Measurements from ENCODE around the gene SLC66A2.

The SLC66A2 gene

GRCh38 chr18:79936641-79937040 is 14.8 kb downstream of the SLC66A2 start:
- DNase-seq (ENCODE audit: low read depth), result no peak

GRCh38 chr18:79935925-79936324 is 15.5 kb downstream of the SLC66A2 start:
- no peak overlapping the region for H3K4me3 ChIP-seq (ENCODE audit: low read depth, low read length)
- TF ChIP-seq, protein P1, sequence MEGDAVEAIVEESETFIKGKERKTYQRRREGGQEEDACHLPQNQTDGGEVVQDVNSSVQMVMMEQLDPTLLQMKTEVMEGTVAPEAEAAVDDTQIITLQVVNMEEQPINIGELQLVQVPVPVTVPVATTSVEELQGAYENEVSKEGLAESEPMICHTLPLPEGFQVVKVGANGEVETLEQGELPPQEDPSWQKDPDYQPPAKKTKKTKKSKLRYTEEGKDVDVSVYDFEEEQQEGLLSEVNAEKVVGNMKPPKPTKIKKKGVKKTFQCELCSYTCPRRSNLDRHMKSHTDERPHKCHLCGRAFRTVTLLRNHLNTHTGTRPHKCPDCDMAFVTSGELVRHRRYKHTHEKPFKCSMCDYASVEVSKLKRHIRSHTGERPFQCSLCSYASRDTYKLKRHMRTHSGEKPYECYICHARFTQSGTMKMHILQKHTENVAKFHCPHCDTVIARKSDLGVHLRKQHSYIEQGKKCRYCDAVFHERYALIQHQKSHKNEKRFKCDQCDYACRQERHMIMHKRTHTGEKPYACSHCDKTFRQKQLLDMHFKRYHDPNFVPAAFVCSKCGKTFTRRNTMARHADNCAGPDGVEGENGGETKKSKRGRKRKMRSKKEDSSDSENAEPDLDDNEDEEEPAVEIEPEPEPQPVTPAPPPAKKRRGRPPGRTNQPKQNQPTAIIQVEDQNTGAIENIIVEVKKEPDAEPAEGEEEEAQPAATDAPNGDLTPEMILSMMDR (conservative IDR thresholded peaks at IDR 0.05; ENCODE audit: low read depth, low read length), result no peak
- no peak for DNase-seq (ENCODE audit: low read depth)

More at GRCh38 chr18:79936641-79937040, 14.8 kb downstream of the SLC66A2 start:
- no peak overlapping the region for H3K4me3 ChIP-seq (ENCODE audit: low read depth, low read length)
- TF ChIP-seq, protein P1 (conservative IDR thresholded peaks at IDR 0.05; ENCODE audit: low read depth, low read length), result no peak

GRCh38 chr18:79935499-79935898 is 16.0 kb downstream of the SLC66A2 start:
- DNase-seq (ENCODE audit: low read depth), result no peak
- TF ChIP-seq, protein P1 (conservative IDR thresholded peaks at IDR 0.05; ENCODE audit: low read depth, low read length), result no peak
- H3K4me3 ChIP-seq (ENCODE audit: low read depth, low read length), result no peak overlapping the region

- H3K4me3 ChIP-seq (ENCODE audit: low read depth, low read length), result no peak overlapping the region
- DNase-seq (ENCODE audit: low read depth), result no peak
- TF ChIP-seq, protein P1 (conservative IDR thresholded peaks at IDR 0.05; ENCODE audit: low read depth, low read length), result no peak
Measured at GRCh38 chr18:79935098-79935480, 16.4 kb downstream of the SLC66A2 start.

DNA sequence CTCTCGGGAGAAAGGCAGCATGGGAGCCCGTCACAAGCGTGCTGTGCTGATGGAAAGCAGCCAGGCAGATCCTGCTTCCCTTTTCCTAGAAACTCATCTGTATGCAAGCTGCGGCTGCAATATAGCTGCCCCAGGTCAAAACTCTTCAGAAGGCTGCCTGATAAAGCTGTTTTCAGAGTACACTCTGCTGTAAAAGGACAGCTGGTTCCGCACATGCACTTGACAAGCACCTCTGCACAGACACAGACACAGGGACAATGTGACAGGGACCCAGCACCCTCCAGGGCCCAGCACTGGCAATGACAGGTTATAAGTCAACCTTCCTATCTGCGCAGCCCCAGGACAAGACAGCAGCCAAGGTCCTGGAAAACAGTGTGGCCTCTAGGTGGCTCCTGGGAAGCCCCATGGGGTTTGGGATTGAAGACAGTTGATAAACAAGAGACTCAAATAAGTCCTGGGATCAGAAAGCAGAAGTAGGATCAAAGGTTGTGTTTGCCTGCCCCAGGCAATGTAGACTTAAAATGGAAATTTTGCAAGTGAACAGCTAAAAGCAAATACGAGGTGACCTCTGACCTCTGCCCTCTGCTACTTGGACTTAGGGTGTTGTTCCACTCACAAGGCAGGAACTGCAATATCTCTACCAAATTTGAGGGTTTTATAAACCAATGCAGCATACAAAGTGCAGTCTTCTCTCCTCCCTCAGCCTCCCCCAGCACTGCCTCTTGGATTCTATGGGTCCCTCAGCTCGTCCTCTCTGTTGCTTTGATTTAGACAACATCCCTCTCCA is 16.9 kb downstream of the SLC66A2 start:
- DNase-seq (ENCODE audit: low read depth), result peak; percentile 60
- TF ChIP-seq, protein P1 (conservative IDR thresholded peaks at IDR 0.05; ENCODE audit: low read depth, low read length), result no peak
- H3K4me3 ChIP-seq (ENCODE audit: low read depth, low read length), result no peak overlapping the region

DNA sequence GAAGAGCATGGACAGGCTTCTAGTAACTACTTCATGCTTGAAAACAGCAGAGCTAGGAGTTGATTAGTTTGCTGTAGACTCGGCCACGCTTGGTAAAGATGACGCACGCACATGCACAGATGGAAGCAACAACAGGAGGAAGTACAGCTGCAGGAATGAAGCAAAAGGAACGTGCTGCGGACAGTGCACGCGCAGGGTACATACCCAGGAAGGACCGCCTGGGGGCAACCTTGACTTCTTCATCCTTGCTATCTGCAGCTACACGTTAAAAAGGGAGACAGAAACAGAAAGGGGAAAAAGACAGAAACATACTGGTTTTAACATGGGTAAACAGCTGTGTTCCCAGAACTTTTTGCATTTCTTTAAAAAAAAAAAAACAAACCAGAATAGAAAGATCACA is 17.7 kb downstream of the SLC66A2 start:
- TF ChIP-seq, protein P1 (conservative IDR thresholded peaks at IDR 0.05; ENCODE audit: low read depth, low read length), result peak; percentile 58
- DNase-seq (ENCODE audit: low read depth), result peak; percentile 79
- no peak overlapping the region for H3K4me3 ChIP-seq (ENCODE audit: low read depth, low read length)

GRCh38 chr18:79932907-79933306 is 18.5 kb downstream of the SLC66A2 start:
- TF ChIP-seq, protein P1 (conservative IDR thresholded peaks at IDR 0.05; ENCODE audit: low read depth, low read length), result no peak
- no peak for DNase-seq (ENCODE audit: low read depth)
- no peak overlapping the region for H3K4me3 ChIP-seq (ENCODE audit: low read depth, low read length)

Measured in choroid plexus epithelial cell (primary cell).